Measurements from ENCODE around the gene GPC3.

Gene GPC3

DNA sequence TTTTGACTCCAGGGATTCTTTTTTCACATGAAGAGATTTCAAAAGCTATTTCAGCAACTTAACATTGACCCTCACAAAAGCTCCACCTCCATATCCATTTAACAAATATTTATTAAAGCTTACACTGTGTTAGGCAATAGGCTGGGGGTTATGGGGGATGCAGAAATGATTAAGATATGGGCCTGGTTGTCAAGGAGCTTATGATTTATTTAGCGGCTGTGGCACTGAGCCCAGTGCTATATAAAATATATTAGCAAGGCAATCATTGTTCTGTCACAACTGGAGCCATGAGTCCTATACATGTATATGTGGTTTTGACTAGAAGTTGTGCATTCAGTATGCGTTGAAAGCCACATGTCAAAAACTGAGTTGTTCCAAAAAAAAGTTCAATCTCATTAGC lies 131.1 kb downstream of the GPC3 start:
- CTCF ChIA-PET: interaction anchor here (0.6 to 4.7 kb wide), 5 partner anchors 9 to 76 kb away, joined by 3 to 22 read pairs (median 3); no protein-coding TSS in a partner anchor
- POLR2A ChIA-PET: no interaction called here
- H3K36me3 ChIP-seq (ENCODE audit: control insufficient read depth in 2 of 2, insufficient read depth in 1 of 2, low read length in 2 of 2): no peaks in the 10 kb centered on the region
- no peak for TF ChIP-seq ZBTB48 (tag by site-specific recombination; IDR thresholded peaks at IDR 0.05)
- no peak for TF ChIP-seq ZNF555 (tag by site-specific recombination; conservative IDR thresholded peaks at IDR 0.05)
- TF ChIP-seq, protein P1, sequence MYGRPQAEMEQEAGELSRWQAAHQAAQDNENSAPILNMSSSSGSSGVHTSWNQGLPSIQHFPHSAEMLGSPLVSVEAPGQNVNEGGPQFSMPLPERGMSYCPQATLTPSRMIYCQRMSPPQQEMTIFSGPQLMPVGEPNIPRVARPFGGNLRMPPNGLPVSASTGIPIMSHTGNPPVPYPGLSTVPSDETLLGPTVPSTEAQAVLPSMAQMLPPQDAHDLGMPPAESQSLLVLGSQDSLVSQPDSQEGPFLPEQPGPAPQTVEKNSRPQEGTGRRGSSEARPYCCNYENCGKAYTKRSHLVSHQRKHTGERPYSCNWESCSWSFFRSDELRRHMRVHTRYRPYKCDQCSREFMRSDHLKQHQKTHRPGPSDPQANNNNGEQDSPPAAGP (tag by site-specific recombination; IDR thresholded peaks at IDR 0.05): no peak
- no peak for TF ChIP-seq ZFP69B (tag by site-specific recombination; IDR thresholded peaks at IDR 0.05)
- TF ChIP-seq SALL2 (tag by site-specific recombination; IDR thresholded peaks at IDR 0.05; ENCODE audit: borderline replicate concordance): no peak
- TF ChIP-seq, protein P2, sequence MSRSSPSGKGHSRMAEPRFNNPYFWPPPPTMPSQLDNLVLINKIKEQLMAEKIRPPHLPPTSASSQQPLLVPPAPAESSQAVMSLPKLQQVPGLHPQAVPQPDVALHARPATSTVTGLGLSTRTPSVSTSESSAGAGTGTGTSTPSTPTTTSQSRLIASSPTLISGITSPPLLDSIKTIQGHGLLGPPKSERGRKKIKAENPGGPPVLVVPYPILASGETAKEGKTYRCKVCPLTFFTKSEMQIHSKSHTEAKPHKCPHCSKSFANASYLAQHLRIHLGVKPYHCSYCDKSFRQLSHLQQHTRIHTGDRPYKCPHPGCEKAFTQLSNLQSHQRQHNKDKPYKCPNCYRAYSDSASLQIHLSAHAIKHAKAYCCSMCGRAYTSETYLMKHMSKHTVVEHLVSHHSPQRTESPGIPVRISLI (tag by site-specific recombination; IDR thresholded peaks at IDR 0.05): no peak
- no peak for TF ChIP-seq FEZF1 (tag by site-specific recombination; IDR thresholded peaks at IDR 0.05)
- no peak for TF ChIP-seq ZNF114 (tag by site-specific recombination; IDR thresholded peaks at IDR 0.05)
- TF ChIP-seq IKZF3 (tag by site-specific recombination; IDR thresholded peaks at IDR 0.05): no peak
- TF ChIP-seq ZNF558 (tag by site-specific recombination; IDR thresholded peaks at IDR 0.05): no peak
- TF ChIP-seq ZNF426 (tag by site-specific recombination; IDR thresholded peaks at IDR 0.05): no peak
- no peak for TF ChIP-seq ZNF2 (tag by site-specific recombination; IDR thresholded peaks at IDR 0.05)
- H3K9me3 ChIP-seq (ENCODE audit: control insufficient read depth, insufficient read depth, low read depth, low read length): no peaks in the 10 kb centered on the region
- H3K4me3 ChIP-seq (ENCODE audit: low read depth, low read length): no peak overlapping the region
- H3K4me1 ChIP-seq (ENCODE audit: control insufficient read depth, insufficient read depth, low read length): peaks cover 8% of the 10 kb centered on the region
- no peak overlapping the region for H3K27ac ChIP-seq (ENCODE audit: extremely low read depth, low read depth, low read length)

DNA sequence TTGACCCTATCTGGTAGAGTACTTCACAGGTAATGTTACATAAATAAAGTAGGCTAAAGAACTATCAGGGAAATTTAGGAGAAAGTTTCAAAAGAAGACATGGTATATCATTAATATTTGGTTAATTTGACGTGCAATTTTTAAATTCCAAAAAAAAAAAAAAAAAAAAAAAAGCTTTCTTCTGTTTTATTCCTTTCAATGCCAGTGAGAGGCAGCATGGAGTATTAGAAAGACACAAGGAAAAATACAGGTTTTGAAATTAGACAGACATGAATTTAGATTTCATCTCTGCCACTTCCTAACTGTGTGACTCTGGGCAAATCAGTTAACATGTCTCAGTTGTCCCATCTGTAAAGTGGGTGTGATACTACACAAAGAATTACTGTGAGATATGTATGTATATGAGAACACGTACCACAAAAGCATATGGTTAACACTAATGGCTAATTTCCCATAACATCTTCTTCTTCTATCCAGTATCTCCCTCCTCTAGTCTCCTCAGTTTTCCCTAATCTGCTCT lies 132.5 kb downstream of the GPC3 start:
- ChIA-PET CTCF (interaction anchor here (0.6 to 4.7 kb wide), 6 partner anchors 13 to 68 kb away, joined by 3 to 26 read pairs (median 3); no protein-coding TSS in a partner anchor), POLR2A (no interaction called here)
- no peaks in the 10 kb centered on the region for H3K36me3 ChIP-seq (ENCODE audit: control insufficient read depth in 2 of 2, insufficient read depth in 1 of 2, low read length in 2 of 2)
- H3K4me3 ChIP-seq (ENCODE audit: low read depth, low read length): no peak overlapping the region
- TF ChIP-seq ZNF837 (tag by site-specific recombination; IDR thresholded peaks at IDR 0.05) (no peak), ZBTB1 (tag by site-specific recombination; IDR thresholded peaks at IDR 0.05) (no peak), ZNF23 (tag by site-specific recombination; IDR thresholded peaks at IDR 0.05; ENCODE audit: borderline replicate concordance) (no peak), ZBTB7A (tag by site-specific recombination; IDR thresholded peaks at IDR 0.05; ENCODE audit: low read depth) (no peak), KLF16 (tag by site-specific recombination; IDR thresholded peaks at IDR 0.05) (no peak), ZNF548 (tag by site-specific recombination; IDR thresholded peaks at IDR 0.05) (no peak), ZNF707 (tag by site-specific recombination; IDR thresholded peaks at IDR 0.05) (no peak), ZNF248 (tag by site-specific recombination; IDR thresholded peaks at IDR 0.05) (no peak), ZNF324 (tag by site-specific recombination; IDR thresholded peaks at IDR 0.05) (no peak), ZBTB17 (tag by site-specific recombination; IDR thresholded peaks at IDR 0.05) (no peak), WT1 (tag by site-specific recombination; IDR thresholded peaks at IDR 0.05) (no peak), EGR2 (tag by site-specific recombination; IDR thresholded peaks at IDR 0.05; ENCODE audit: low read depth) (no peak), ZNF155 (tag by site-specific recombination; IDR thresholded peaks at IDR 0.05) (no peak), ZNF132 (tag by site-specific recombination; IDR thresholded peaks at IDR 0.05; ENCODE audit: borderline replicate concordance) (no peak), ZNF211 (tag by site-specific recombination; IDR thresholded peaks at IDR 0.05; ENCODE audit: low read depth) (no peak)
- peaks cover 8% of the 10 kb centered on the region for H3K4me1 ChIP-seq (ENCODE audit: control insufficient read depth, insufficient read depth, low read length)
- no peaks in the 10 kb centered on the region for H3K9me3 ChIP-seq (ENCODE audit: control insufficient read depth, insufficient read depth, low read depth, low read length)
- no peak overlapping the region for H3K27ac ChIP-seq (ENCODE audit: extremely low read depth, low read depth, low read length)

Measured in HEK293 (cell line).